HepG2 (cell line): ENCODE results near the gene LIPT2. TPM values are rescaled to one million over a fixed set of nuclear protein-coding genes. Genes with fewer than 3 reads are reported as not detected.

Experiments used
- ATAC-seq: fragments of 200-7000 bp; cut with Tn5 transposase; 3 replicates; pipeline ENCODE4 v1.9.1; 2020; ENCODE audit warnings: mild to moderate bottlenecking, moderate library complexity
- BruUV-seq: library from RNA; stranded (reverse); fragments of 400-500 nt; replicated peaks from 2 replicates; lab custom pipeline; 2021; lab: Mats Ljungman, UMichigan
- CTCF ChIA-PET: fragments of 300-600 bp; formaldehyde crosslinking; extraction: SDS; loops from one replicate; lab custom pipeline; 2021; ENCODE audit warnings: low total read pairs, inconsistent platforms, low intra/inter-chr PET ratio; lab: Yijun Ruan, JAX
- POLR2A ChIA-PET: fragments of 350-600 bp; sonication (Branson Sonifier 250); formaldehyde crosslinking; loops from one replicate; lab custom pipeline; 2020; ENCODE audit warnings: antibody characterized with exemption, inconsistent platforms; lab: Yijun Ruan, JAX
- DNase-seq: peaks from one replicate; pipeline ENCODE4 v3.0.0-alpha.2; 2015; ENCODE audit warnings: low spot score
- FAIRE-seq: peaks from 3 replicates; lab custom pipeline; 2011; peaks lifted over from hg19 to GRCh38; lab: Jason Lieb, UNC
- H2AFZ ChIP-seq: one replicate; pipeline ENCODE4 v1.6.1; 2011; ENCODE audit warnings: low read length, inconsistent platforms
- H3K27ac ChIP-seq: fragments of 300-600 bp; 3 replicates; pipeline ENCODE4 v1.8.0; 2011; ENCODE audit warnings: mixed run types, mild to moderate bottlenecking, mixed read lengths, low read length, inconsistent platforms; ENCODE audit not compliant: insufficient read depth; ENCODE audit errors: extremely low read length
- H3K27me3 ChIP-seq, 2 experiments: fragments of 200-600 bp in 1 of 2; 2 replicates in 1 of 2; 3 replicates in 1 of 2; pipeline versions ENCODE4 v1.6.0 to v1.8.0; 2011; ENCODE audit warnings: low read length in 2 of 2, mild to moderate bottlenecking in 2 of 2, moderate library complexity in 2 of 2, inconsistent platforms in 1 of 2; ENCODE audit not compliant: insufficient read depth in 2 of 2, control insufficient read depth in 1 of 2
- H3K36me3 ChIP-seq, 2 experiments: fragments of 200-600 bp in 1 of 2; replicated peaks in 1 of 2; 2 replicates in 1 of 2; 3 replicates in 1 of 2; pipeline versions ENCODE4 v1.5.1 to v1.8.0; 2011; ENCODE audit warnings: low read length in 2 of 2, inconsistent platforms in 1 of 2; ENCODE audit not compliant: insufficient read depth in 2 of 2, control insufficient read depth in 1 of 2
- H3K4me1 ChIP-seq: 2 replicates; pipeline ENCODE4 v1.5.1; 2012; ENCODE audit warnings: low read length, inconsistent platforms; ENCODE audit not compliant: insufficient read depth
- H3K4me2 ChIP-seq: 2 replicates; pipeline ENCODE4 v1.6.0; 2011; ENCODE audit warnings: low read depth, low read length, inconsistent platforms
- H3K4me3 ChIP-seq, 3 experiments: fragments of 200-600 bp in 1 of 3; sonication (generic), shearing (Covaris generic) in 1 of 3; replicated peaks in 1 of 3; 2 replicates each; pipeline ENCODE4 v1.5.1; 2011 to 2016; ENCODE audit warnings: low read length in 3 of 3, inconsistent platforms in 2 of 3, low read depth in 2 of 3, mild to moderate bottlenecking in 2 of 3, control low read depth in 1 of 3, mixed read lengths in 1 of 3; ENCODE audit not compliant: insufficient read depth in 1 of 3
- H3K79me2 ChIP-seq: one replicate; pipeline ENCODE4 v1.6.1; 2011; ENCODE audit warnings: low read length, inconsistent platforms; ENCODE audit not compliant: insufficient read depth
- H3K9ac ChIP-seq: 2 replicates; pipeline ENCODE4 v1.6.0; 2011; ENCODE audit warnings: mild to moderate bottlenecking, low read depth, low read length, inconsistent platforms; ENCODE audit not compliant: insufficient read depth
- H3K9me3 ChIP-seq: 2 replicates; pipeline ENCODE4 v1.5.1; 2012; ENCODE audit warnings: mild to moderate bottlenecking, low read length
- H4K20me1 ChIP-seq: 2 replicates; pipeline ENCODE4 v1.6.0; 2011; ENCODE audit warnings: inconsistent platforms, mild to moderate bottlenecking, low read length, moderate library complexity; ENCODE audit not compliant: insufficient read depth
- BHLHE40 ChIP-seq: IDR thresholded peaks from 2 replicates; pipeline ENCODE4 v1.6.1; 2011; ENCODE audit warnings: low read length, improper control_type of control experiment
- LCORL ChIP-seq, 2 experiments: fragments of 450-650 bp in 1 of 2; sonication (generic) in 1 of 2; formaldehyde crosslinking in 1 of 2; IDR thresholded peaks; 2 replicates each; pipeline versions ENCODE4 v1.5.0 to v1.6.1; 2017 to 2020; ENCODE audit warnings: antibody characterized with exemption in 1 of 2, missing genetic modification reagents in 1 of 2
- MBNL3 ChIP-seq: fragments of 250-450 bp; sonication (Bioruptor Pico); conservative IDR thresholded peaks from 2 replicates; pipeline ENCODE4 v1.8.0; 2022; ENCODE audit warnings: mild to moderate bottlenecking, inconsistent platforms
- MTA1 ChIP-seq: sonication (generic); formaldehyde crosslinking; IDR thresholded peaks from 2 replicates; pipeline ENCODE4 v1.4.0; 2020; ENCODE audit warnings: missing genetic modification reagents, mild to moderate bottlenecking, borderline replicate concordance
- MYNN ChIP-seq: sonication (generic); formaldehyde crosslinking; IDR thresholded peaks from 2 replicates; pipeline ENCODE4 v1.4.0; 2020; ENCODE audit warnings: mild to moderate bottlenecking, low read depth, missing genetic modification reagents
- NR1H2 ChIP-seq: sonication (generic); formaldehyde crosslinking; IDR thresholded peaks from 2 replicates; pipeline ENCODE4 v1.8.1; 2022; ENCODE audit warnings: low read depth, missing genetic modification reagents, borderline replicate concordance
- ONECUT2 ChIP-seq: sonication (generic); formaldehyde crosslinking; IDR thresholded peaks from 2 replicates; pipeline ENCODE4 v1.4.0; 2020; ENCODE audit warnings: missing genetic modification reagents
- PPARG ChIP-seq: conservative IDR thresholded peaks from 2 replicates; pipeline ENCODE4 v1.6.1; 2016; ENCODE audit warnings: missing biosample characterization, missing genetic modification reagents
- RAD51 ChIP-seq: fragments of 450-650 bp; IDR thresholded peaks from 2 replicates; pipeline ENCODE4 v1.6.1; 2016; ENCODE audit warnings: borderline replicate concordance
- ZFP36L1 ChIP-seq: sonication (generic); formaldehyde crosslinking; IDR thresholded peaks from 2 replicates; pipeline ENCODE4 v1.8.0; 2022; ENCODE audit warnings: mild to moderate bottlenecking, missing genetic modification reagents, moderate library complexity
- ZNF10 ChIP-seq: sonication (generic); formaldehyde crosslinking; IDR thresholded peaks from 2 replicates; pipeline ENCODE4 v1.4.0; 2020; ENCODE audit warnings: mild to moderate bottlenecking, low read depth, missing genetic modification reagents, borderline replicate concordance
- ZNF350 ChIP-seq: sonication (generic); formaldehyde crosslinking; IDR thresholded peaks from 2 replicates; pipeline ENCODE4 v1.4.0; 2020; ENCODE audit warnings: mild to moderate bottlenecking, low read depth, missing genetic modification reagents, borderline replicate concordance
- ZNF543 ChIP-seq: sonication (generic); formaldehyde crosslinking; IDR thresholded peaks from 2 replicates; pipeline ENCODE4 v1.4.0; 2020; ENCODE audit warnings: mild to moderate bottlenecking, missing genetic modification reagents
- ZNF562 ChIP-seq: sonication (generic); formaldehyde crosslinking; IDR thresholded peaks from 2 replicates; pipeline ENCODE4 v1.8.0; 2022; ENCODE audit warnings: missing genetic modification reagents, borderline replicate concordance
- ZNF605 ChIP-seq: sonication (generic); formaldehyde crosslinking; IDR thresholded peaks from 2 replicates; pipeline ENCODE4 v1.8.0; 2022; ENCODE audit warnings: mild to moderate bottlenecking, missing genetic modification reagents
- ZNF713 ChIP-seq: sonication (generic); formaldehyde crosslinking; IDR thresholded peaks from 2 replicates; pipeline ENCODE4 v1.4.0; 2020; ENCODE audit warnings: mild to moderate bottlenecking, missing genetic modification reagents
- ZNF788 ChIP-seq: sonication (generic); formaldehyde crosslinking; IDR thresholded peaks from 2 replicates; pipeline ENCODE4 v1.5.0; 2020; ENCODE audit warnings: mild to moderate bottlenecking, missing genetic modification reagents, borderline replicate concordance
- ZNF891 ChIP-seq: sonication (generic); formaldehyde crosslinking; IDR thresholded peaks from 2 replicates; pipeline ENCODE4 v1.5.0; 2020; ENCODE audit warnings: mild to moderate bottlenecking, missing genetic modification reagents
- WGBS: methylation state at CpG from one replicate; pipeline ENCODE4 v1.1.6; 2017; ENCODE audit warnings: low lambda C conversion rate; 5-methylcytosine and 5-hydroxymethylcytosine counted together
- in situ Hi-C: cut with HindIII; loops from 2 replicates; pipeline ENCODE4 v1.10.0; 2017; ENCODE audit warnings: low pct_unique_long_range_greater_than_20kb; ENCODE audit not compliant: extremely low pct_ligation_motif_present
- intact Hi-C: fragments of 100-400 bp; cut with micrococcal nuclease; formaldehyde crosslinking; loops from one replicate; pipeline ENCODE4 v1.10.0; 2022; ENCODE audit not compliant: unreplicated experiment
- polyA plus RNA-seq, 8 experiments: library from polyadenylated mRNA; depleted of rRNA in 3 of 8; stranded (reverse) in 7 of 8; unstranded in 1 of 8; fragments of >200 nt; fragmentation: Illumina TruSeq in 4 of 8; extraction: Trizol in 4 of 8; gene quantifications; 2 replicates each; pipeline versions ENCODE4 v1.2.1 to v1.2.3, GENCODE V29; 2011 to 2016; ENCODE audit warnings: low read depth in 4 of 8, missing spikeins in 1 of 8, mixed read lengths in 1 of 8; ENCODE audit not compliant: insufficient read depth in 1 of 8
- total RNA-seq, 5 experiments: library from RNA; depleted of rRNA; stranded (reverse); fragments of >200 nt; fragmentation: Illumina TruSeq; extraction: Trizol; gene quantifications; 2 replicates each; pipeline ENCODE4 v1.2.3, GENCODE V29; 2016; ENCODE audit warnings: low read depth in 1 of 5
- TF ChIP-seq, protein P1 (sequence below): sonication (generic); formaldehyde crosslinking; IDR thresholded peaks from 2 replicates; pipeline ENCODE4 v1.8.0; 2022; ENCODE audit warnings: mild to moderate bottlenecking, missing genetic modification reagents; ENCODE audit not compliant: insufficient replicate concordance
- TF ChIP-seq, protein P2 (sequence below): IDR thresholded peaks from 2 replicates; pipeline ENCODE4 v1.6.1; 2016; ENCODE audit warnings: low read depth, borderline replicate concordance

LIPT2 gene
- total and polyA plus RNA-seq, 2 of the 13 experiments (the other 11 are each of a cell fraction or from before 2014, with no cell fraction given) = 3.0 to 5.6 TPM

DNA sequence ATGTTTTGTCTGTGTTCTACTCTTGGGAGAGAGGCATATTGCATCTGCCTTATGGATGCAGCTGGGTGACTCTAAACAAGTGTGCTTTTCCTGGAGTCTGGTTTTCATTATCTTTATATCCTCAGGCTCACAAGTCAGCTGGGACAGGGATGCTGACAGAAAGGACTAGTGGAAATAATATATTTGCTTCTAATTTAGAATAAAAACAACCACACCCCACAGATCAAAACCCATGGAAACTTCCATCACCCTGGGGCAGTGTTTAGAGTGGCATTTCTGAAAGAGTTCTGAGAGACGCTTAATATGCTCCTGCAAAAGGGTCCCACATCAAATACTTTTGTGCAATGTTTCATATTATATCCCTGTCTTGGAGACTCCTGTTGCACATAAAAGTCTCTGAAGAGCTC is 47.0 kb downstream of the LIPT2 start (continued):
- TF ChIP-seq, protein P1, sequence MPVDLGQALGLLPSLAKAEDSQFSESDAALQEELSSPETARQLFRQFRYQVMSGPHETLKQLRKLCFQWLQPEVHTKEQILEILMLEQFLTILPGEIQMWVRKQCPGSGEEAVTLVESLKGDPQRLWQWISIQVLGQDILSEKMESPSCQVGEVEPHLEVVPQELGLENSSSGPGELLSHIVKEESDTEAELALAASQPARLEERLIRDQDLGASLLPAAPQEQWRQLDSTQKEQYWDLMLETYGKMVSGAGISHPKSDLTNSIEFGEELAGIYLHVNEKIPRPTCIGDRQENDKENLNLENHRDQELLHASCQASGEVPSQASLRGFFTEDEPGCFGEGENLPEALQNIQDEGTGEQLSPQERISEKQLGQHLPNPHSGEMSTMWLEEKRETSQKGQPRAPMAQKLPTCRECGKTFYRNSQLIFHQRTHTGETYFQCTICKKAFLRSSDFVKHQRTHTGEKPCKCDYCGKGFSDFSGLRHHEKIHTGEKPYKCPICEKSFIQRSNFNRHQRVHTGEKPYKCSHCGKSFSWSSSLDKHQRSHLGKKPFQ (CRISPR knock-in tag) = no peak
- no peak for TF ChIP-seq MBNL3 (CRISPR knock-in tag)

GRCh38 chr11:74444173-74444826 is 49.2 kb downstream of the LIPT2 start:
- in situ Hi-C loops (loop anchor here (10.0 kb wide), 1 partner anchor 49 kb away; the partner anchor contains the start of gene PGM2L1), intact Hi-C loops (no loop called here)
- H3K27me3 ChIP-seq = peaks cover 0 to 4% of the 10 kb centered on the region in 2 experiments; a peak in 2 of 5 replicates
- no peak overlapping the region for H2AFZ ChIP-seq
- no peak for ATAC-seq
- H3K9me3 ChIP-seq = no peaks in the 10 kb centered on the region
- no peak for TF ChIP-seq ZNF713 (CRISPR knock-in tag)
- no peak for TF ChIP-seq BHLHE40
- no peak for TF ChIP-seq ZNF891 (CRISPR knock-in tag)
- no peak for TF ChIP-seq ZNF605 (CRISPR knock-in tag)
- no peak for TF ChIP-seq PPARG (CRISPR knock-in tag)
- no peak for TF ChIP-seq ZNF350 (CRISPR knock-in tag)
- TF ChIP-seq RAD51 = no peak
- TF ChIP-seq MYNN = no peak
- no peak for TF ChIP-seq ZNF562
- TF ChIP-seq ZNF10 = no peak
- no peak for TF ChIP-seq ZNF543 (CRISPR knock-in tag)
- no peak for TF ChIP-seq ZNF788 (CRISPR knock-in tag)
- TF ChIP-seq MTA1 (CRISPR knock-in tag) = no peak
- TF ChIP-seq, protein P2, sequence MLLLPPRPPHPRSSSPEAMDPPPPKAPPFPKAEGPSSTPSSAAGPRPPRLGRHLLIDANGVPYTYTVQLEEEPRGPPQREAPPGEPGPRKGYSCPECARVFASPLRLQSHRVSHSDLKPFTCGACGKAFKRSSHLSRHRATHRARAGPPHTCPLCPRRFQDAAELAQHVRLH = no peak
- no peak for TF ChIP-seq LCORL (IDR thresholded peaks at IDR 0.05)
- TF ChIP-seq LCORL (CRISPR knock-in tag; IDR thresholded peaks at IDR 0.05) = no peak
- TF ChIP-seq ONECUT2 (CRISPR knock-in tag) = no peak
- no peak for TF ChIP-seq NR1H2 (CRISPR knock-in tag)
- no peak for TF ChIP-seq ZFP36L1 (CRISPR knock-in tag)
- no peak overlapping the region for H3K4me2 ChIP-seq
- ChIA-PET POLR2A (no interaction called here), CTCF (no interaction called here)
- no peak for FAIRE-seq
- 36% methylated on average over 9 of the region's 9 CpGs for WGBS
- H3K9ac ChIP-seq = no peak overlapping the region
- H3K4me3 ChIP-seq = no peak overlapping the region
- H3K27ac ChIP-seq = no peak overlapping the region
- DNase-seq = no peak
- H4K20me1 ChIP-seq = no peaks in the 10 kb centered on the region
- H3K4me1 ChIP-seq = peaks cover 19% of the 10 kb centered on the region; the same call in 1 of the 2 replicates
- H3K36me3 ChIP-seq = no peaks in the 10 kb centered on the region
- no TSS peak for BruUV-seq
- no peaks in the 10 kb centered on the region for H3K79me2 ChIP-seq
